Measurements from ENCODE around the gene CDC123.

DNA sequence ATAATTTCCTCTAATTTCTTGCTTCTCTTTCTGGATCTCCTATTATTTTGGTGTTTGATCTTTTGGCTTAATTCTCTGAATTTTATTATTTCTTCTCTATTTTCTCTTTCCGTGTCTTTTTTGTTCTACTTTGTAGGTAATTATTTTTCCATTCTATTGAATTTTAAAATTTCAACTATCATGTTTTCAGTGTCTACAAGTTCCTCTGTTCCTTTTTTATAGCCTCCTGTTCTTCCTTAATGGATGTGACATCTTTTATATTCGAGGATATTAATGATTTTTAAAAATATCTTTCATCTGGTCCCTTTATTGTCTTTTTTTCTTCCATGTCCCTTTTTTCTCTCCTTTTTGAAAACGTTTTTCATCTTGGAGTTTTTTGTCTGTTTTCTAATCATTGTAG, 11.1 kb downstream of the CDC123 start:
- TF ChIP-seq CTCF (IDR thresholded peaks at IDR 0.05), result no peak
- TF ChIP-seq POLR2A (IDR thresholded peaks at IDR 0.05), result no peak
- TF ChIP-seq EP300 (IDR thresholded peaks at IDR 0.05), result no peak
- no peak for TF ChIP-seq POLR2AphosphoS5 (IDR thresholded peaks at IDR 0.05)
